GM13977 (cell line): ENCODE measurements around the gene DUSP22.

ENCODE experiments used
- DNase-seq: peaks from one replicate; pipeline ENCODE4 v3.0.0; 2012; ENCODE audit warnings: low spot score
- CTCF ChIP-seq: IDR thresholded peaks from 2 replicates; pipeline ENCODE4 v1.5.1; 2012; ENCODE audit warnings: mild to moderate bottlenecking, control low read depth; ENCODE audit not compliant: insufficient read depth; ENCODE audit errors: extremely low read depth, missing control alignments
- in situ Hi-C: fragments of 300-500 bp; cut with MboI; formaldehyde crosslinking; loops from one replicate; pipeline ENCODE4 v1.12.0; 2022; ENCODE audit warnings: low sequenced_read_pairs, low pct_unique_long_range_greater_than_20kb, mixed read lengths, inconsistent platforms; ENCODE audit not compliant: unreplicated experiment

Gene DUSP22

GRCh38 chr6:357261-357790 lies 65.0 kb downstream of the DUSP22 start:
- DNase-seq, result no peak
- in situ Hi-C loops, result no loop called here
- no peak for TF ChIP-seq CTCF

- DNase-seq, result peak; percentile 72
- no peak for TF ChIP-seq CTCF
- in situ Hi-C loops, result no loop called here
These were observed 65.6 kb downstream of the DUSP22 start for GRCh38 chr6:357791-358341.

- in situ Hi-C loops, result no loop called here
- no peak for TF ChIP-seq CTCF
- DNase-seq, result no peak
These were observed 66.1 kb downstream of the DUSP22 start for GRCh38 chr6:358432-358831.

- no peak for TF ChIP-seq CTCF
- DNase-seq, result no peak
- in situ Hi-C loops, result no loop called here
These were observed 66.6 kb downstream of the DUSP22 start for GRCh38 chr6:358847-359246.

GRCh38 chr6:359261-360035 lies 67.2 kb downstream of the DUSP22 start:
- DNase-seq, result no peak
- in situ Hi-C loops, result no loop called here
- TF ChIP-seq CTCF, result no peak

- no peak for TF ChIP-seq CTCF
- no peak for DNase-seq
- in situ Hi-C loops, result no loop called here
These were observed 68.1 kb downstream of the DUSP22 start for GRCh38 chr6:360349-360748.
